Measurements from ENCODE around the gene MCF2L2.
"Not testable (repeated sequence)": the region's sequence is repeated elsewhere in the genome, so short reads cannot be mapped to it uniquely, and the experiment has no call there.

MCF2L2 gene

DNA sequence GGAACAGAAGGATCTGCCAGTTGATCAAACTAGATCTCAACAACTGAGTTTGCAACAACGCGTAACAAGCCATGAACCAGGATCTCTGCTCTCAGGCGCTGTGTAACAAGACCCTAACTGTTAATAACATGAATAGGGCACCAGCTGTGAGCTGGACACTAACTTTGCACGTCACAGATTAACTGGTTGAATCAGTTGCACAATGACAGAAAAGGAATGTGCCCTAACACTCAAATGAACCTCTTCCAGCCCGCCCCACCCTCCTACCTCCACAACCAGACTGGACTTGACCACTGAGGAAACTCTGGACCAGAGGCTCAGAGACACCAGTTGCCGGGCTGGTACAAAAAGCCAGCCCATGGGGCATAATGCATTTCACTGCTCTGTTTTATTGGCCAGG lies 34.3 kb downstream of the MCF2L2 start:
- DNase-seq, result no peak

DNA sequence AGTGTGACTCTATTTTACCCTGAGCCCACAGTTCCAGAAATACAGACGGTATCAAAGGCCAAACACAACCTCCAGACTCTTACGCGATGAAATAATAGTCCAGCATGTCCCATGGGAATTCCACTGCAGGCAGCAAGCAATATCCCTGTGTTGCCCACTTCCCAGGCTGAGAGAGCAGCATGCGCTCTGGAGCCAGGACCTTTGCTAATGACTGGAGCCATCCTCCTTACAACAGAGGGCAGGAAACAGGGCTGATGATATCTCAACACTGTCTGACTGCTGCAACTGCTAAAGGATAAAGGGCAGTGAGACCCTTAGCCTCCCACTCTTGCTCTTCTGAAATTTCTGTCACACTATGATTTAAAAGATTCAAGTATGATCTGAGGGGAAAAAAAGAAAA lies 34.8 kb downstream of the MCF2L2 start:
- no peak for DNase-seq

DNA sequence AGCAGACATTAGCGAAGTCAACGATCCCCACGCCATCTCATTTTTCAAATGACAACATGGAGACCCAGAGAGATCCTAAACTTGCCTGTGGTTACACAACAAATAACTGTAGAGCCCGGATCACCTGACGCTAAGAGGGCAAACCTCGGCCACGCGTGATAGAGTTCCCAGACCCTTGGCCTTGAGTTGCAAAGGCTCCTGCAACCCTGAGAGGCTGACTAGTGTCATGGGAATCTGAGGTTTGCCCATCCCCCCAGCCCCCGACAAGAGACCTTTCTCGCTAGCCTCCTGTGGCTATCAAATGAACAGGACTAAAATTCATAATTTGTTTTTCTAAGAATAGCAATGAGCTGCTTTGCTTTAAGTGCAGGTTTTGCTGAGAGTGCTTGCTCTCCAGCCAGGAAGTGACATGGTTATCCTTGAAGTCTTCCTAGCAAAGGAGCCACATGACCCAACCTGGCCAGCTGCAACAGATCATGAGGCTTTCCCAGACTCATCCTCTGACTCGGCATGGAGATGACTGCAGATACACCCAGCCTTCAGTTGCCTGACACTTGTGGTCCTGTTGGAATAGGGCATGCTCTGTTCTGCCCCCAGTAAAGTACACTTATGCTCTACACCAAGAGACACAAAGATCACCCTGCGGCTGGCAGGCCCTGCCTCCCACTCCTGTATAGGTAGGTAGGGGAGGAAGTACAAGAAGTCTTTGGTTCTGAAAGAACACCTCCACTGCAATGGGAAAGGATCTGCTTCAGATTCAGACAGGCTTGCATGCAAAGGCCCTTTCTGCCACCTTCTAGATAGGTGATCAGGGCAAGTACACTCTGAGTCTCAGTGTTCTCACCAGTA lies 36.0 kb downstream of the MCF2L2 start:
- no peak for DNase-seq

DNA sequence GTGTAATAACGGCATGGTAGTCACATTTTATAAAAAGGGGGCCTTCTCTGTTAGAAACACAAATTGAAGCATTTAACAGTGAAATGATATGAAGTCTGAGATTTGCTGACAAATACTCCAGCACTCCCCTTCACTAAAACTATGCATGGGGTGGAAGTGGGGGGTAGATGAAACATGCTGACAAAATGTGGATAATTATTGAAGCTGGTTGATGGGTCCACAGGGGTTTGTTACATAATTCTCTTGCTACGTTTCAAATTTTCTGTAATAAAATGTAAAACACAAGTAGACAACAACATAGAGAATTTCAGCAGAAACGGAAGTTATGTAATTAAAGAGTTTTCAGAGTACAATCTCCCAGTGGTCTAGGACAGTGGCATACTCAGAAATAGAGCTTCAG lies 37.0 kb downstream of the MCF2L2 start:
- DNase-seq, result no peak

DNA sequence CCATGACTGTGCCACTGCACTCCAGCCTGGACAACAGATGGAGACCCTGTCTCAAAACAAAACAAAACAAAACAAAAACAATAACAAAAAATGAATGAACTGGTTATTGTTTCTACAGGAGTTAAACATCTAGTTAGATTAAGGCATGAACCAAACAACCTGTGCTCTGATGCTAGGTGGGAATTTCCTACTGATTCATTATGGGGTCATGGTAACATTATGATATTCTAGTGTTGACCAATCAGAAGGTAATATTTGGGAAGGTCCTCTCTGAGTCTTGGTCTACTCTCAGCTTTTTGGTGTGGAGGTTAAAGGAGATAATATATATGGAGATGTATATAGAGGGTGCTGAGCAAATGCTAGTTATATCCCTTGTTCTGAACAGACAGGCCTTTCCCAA lies 37.6 kb downstream of the MCF2L2 start:
- no peak for DNase-seq

- no peak for DNase-seq
These were observed 40.1 kb downstream of the MCF2L2 start for GRCh38 chr3:183388213-183388895.

DNA sequence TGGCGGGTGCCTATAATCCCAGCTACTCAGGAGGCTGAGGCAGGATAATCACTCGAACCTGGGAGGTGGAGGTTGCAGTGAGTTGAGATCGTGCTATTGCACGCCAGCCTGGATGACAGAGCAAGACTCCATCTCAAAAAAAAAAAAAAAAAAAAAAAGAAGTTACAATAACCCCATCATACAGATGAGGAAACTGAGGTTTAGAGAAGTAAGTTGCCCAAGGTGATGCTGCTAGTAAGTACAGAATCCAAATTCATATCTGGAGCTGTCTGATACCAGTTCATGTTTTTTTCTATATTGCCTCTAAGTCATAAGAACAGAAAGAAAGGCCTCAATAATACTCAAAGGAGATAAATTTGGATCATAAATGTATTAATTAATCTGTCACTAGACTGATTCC lies 40.6 kb downstream of the MCF2L2 start:
- DNase-seq, result no peak

DNA sequence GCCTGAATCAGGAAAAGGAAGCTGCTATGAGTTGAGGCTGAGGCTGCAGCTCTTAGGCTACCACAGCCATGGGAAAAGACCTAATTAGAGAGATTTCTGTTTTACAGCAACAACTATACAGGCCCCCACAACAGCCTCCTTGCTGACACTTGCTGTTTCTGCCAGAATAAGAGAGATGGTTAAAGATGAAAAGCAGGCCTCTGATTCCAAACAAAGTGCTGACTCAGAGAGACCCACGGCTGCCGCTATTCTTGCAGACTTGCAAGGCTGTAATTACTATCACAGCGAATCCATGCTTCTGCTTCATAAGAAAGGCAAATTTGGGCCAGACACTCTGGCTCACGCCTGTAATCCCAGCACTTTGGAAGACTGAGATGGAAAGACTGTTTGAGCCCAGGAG lies 41.8 kb downstream of the MCF2L2 start:
- DNase-seq, result no peak

DNA sequence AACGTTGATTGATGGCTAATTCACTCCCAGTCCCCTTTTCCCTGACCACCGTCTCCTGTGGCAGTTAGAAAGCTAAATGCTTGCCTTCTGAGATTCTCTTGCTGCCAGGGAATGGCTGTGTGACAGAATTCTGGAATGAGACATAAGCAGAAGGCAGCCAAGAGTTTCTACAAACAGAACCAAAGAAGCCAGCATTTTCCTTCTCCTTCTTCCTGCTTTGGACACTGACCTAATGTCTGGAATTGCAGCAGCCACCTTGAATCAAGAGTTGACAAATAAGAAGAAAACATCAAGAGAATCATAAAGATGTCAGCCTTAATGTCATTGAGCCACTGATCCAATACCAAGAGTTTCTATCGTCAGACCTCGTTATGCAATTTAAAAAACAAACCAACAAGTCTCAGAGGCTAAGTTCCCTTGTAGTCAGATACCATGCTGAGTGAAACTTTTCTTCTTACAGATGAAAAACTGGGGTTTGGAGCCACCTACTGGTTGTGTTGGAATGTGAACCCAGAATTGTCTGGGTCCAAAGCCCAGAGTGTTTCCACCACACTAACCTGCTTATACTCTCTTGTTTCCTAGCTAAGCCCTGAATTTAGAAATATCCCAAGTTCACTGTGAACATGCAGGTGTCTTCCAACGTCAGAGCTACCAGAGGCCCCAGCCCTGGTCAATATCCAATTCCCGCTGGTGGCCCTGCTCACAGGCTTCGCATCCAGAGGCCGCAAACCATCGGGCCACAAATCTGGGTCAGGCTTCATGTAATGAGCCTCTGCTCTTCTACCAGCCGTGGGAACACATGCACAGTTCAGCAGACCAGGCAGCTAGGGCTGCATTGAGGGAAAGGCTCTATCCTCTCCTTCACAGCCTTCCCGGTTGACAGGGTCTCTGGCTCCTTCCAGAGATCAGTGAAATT lies 42.5 kb downstream of the MCF2L2 start:
- peak; percentile 21 for DNase-seq

GRCh38 chr3:183381673-183382072 lies 46.7 kb downstream of the MCF2L2 start:
- DNase-seq, result no peak

GRCh38 chr3:183381179-183381578 lies 47.2 kb downstream of the MCF2L2 start:
- no peak for DNase-seq

DNA sequence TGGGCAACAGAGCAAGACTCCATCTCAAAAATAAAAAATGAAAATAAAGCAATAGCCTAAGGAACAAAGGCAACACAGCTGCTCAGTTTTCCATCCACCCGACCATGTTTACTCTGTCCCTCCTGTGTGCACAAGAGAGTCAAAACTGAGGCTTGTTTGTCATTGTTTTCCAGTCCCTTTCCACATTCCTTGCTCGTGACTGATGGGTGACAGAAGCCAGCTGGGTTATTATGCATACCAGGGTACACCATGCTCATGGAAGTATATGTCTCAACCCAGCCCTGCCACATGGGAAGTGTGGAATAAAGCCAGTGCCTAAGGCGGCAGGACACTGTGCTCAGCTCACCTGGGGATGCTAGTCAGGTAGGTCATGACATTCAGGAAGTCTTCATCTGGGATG lies 49.5 kb downstream of the MCF2L2 start:
- DNase-seq, result peak; percentile 44

- no peak for DNase-seq
These were observed 49.9 kb downstream of the MCF2L2 start for GRCh38 chr3:183378545-183378944.

- peak; percentile 88 for DNase-seq
These were observed 50.4 kb downstream of the MCF2L2 start for GRCh38 chr3:183378008-183378407.

- DNase-seq, result peak; percentile 84
These were observed 51.0 kb downstream of the MCF2L2 start for GRCh38 chr3:183377307-183377959.

DNA sequence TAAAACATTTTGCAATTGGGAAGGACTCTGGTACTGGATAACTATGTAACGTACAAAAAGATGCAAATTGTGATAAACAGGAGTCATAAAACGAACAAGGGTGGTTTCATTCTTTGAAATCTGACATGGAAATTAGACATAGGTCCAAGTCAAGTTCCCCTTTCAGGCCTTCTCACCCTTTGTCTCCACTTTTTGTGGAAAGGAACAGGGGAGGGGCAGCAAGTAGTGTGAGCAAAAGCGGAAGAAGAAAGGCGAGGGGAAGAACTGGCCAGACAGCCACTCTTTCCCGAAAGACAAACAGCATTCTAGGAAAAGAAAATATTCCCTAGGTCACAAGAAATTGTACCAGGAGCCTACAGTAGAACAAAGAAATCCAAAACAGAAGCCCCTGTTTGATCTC lies 52.6 kb downstream of the MCF2L2 start:
- DNase-seq, result no peak

DNA sequence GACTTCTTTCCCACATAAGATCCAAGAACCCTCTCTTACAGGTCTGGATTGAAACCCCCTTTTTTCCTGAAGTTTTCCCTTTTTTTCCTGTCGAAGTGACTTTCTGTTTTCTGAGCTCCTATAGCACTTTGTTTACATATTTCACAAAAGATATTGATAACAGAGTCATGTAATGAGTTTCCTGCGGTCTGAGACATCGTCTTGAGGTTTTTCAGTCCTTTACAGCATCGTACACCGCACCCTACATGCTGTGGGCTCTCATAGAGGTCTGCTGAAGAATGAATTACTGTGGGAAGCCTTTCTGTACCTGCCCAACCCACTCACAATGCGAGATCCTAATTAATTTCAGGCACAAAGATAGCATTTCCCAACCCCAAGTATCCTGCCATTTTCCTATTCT lies 53.1 kb downstream of the MCF2L2 start:
- DNase-seq, result no peak

DNA sequence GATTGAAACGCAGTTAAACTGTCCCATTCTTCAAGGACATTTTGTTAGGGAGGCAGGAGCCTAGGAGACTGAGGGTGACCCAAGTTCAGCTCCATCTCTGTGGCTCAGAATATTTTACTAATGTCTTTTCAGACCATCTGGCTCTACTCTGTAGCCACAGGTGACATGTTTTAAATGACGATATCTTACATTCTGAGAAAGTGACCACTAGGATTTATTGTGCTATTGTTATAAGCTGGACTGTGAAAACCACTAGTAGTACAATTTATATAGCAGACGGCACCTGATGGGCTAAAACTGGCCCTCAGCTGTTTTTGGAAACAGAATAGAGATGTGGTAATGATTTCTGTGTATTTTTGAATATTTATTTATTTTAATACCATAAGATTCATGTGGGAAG lies 55.5 kb downstream of the MCF2L2 start:
- DNase-seq, result no peak

- not testable (repeated sequence) for DNase-seq
These were observed 56.8 kb downstream of the MCF2L2 start for GRCh38 chr3:183371600-183371968.

DNA sequence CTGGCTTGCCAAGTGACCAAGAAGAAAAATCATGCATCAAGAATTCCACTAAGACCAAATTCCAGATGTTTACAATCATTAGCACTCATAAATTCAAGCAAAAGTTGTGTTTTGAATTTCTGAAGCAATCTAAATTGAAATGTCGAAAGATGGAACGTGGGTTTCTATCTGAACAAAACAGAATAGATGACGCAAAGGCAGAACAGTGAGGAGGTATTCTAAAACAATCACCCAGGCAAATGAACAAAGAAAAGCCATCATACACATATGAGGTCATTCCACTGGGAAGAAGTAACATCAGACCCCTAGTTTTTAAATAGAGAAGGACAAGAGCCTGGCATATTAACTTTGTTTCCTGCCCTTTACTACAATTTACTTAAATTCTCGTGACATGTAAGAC lies 58.0 kb downstream of the MCF2L2 start:
- DNase-seq, result no peak

GRCh38 chr3:183369627-183370026 lies 58.8 kb downstream of the MCF2L2 start:
- no peak for DNase-seq

- DNase-seq, result no peak
These were observed 59.3 kb downstream of the MCF2L2 start for GRCh38 chr3:183369117-183369516.

All from NCI-H748 treated with DMSO at 0.1 percent for 48 hours (cell line).